Measurements from ENCODE around the gene HNRNPA1L2.
"Not testable (repeated sequence)": the region's sequence is repeated elsewhere in the genome, so short reads cannot be mapped to it uniquely, and the experiment has no call there.

HNRNPA1L2 gene

GRCh38 chr13:52609013-52609606 lies 33.1 kb upstream of the HNRNPA1L2 start:
- not testable (repeated sequence) for H3K27ac ChIP-seq; H3K4me2 ChIP-seq (ENCODE audit: low read length); H3K27me3 ChIP-seq (ENCODE audit: control insufficient read depth, insufficient read depth, low read length); H3K9ac ChIP-seq; H3K9me3 ChIP-seq (ENCODE audit: control insufficient read depth, low read length); H2AFZ ChIP-seq; H3K36me3 ChIP-seq (ENCODE audit: control insufficient read depth, insufficient read depth, low read length); H3K79me2 ChIP-seq; H3K4me1 ChIP-seq; H3K4me3 ChIP-seq (ENCODE audit: low read depth, low read length)
- TF ChIP-seq CTCF (IDR thresholded peaks at IDR 0.05): peak; percentile 16

- H3K4me3 ChIP-seq (ENCODE audit: low read depth, low read length); H3K4me2 ChIP-seq (ENCODE audit: low read length); H2AFZ ChIP-seq; H3K27me3 ChIP-seq (ENCODE audit: control insufficient read depth, insufficient read depth, low read length); H3K36me3 ChIP-seq (ENCODE audit: control insufficient read depth, insufficient read depth, low read length); H3K9me3 ChIP-seq (ENCODE audit: control insufficient read depth, low read length); H3K9ac ChIP-seq; H3K79me2 ChIP-seq; H3K27ac ChIP-seq; H3K4me1 ChIP-seq: not testable (repeated sequence)
These were observed 32.1 kb upstream of the HNRNPA1L2 start for GRCh38 chr13:52610158-52610557.

GRCh38 chr13:52615134-52615801 lies 27.0 kb upstream of the HNRNPA1L2 start:
- TF ChIP-seq CTCF (IDR thresholded peaks at IDR 0.05): no peak
- no peaks in the 10 kb centered on the region for H3K36me3 ChIP-seq (ENCODE audit: control insufficient read depth, insufficient read depth, low read length)
- no peak overlapping the region for H2AFZ ChIP-seq
- H3K9ac ChIP-seq: no peak overlapping the region
- H3K4me2 ChIP-seq (ENCODE audit: low read length): no peak overlapping the region
- H3K4me3 ChIP-seq (ENCODE audit: low read depth, low read length): no peak overlapping the region
- no peaks in the 10 kb centered on the region for H3K27me3 ChIP-seq (ENCODE audit: control insufficient read depth, insufficient read depth, low read length)
- H3K9me3 ChIP-seq (ENCODE audit: control insufficient read depth, low read length): no peaks in the 10 kb centered on the region
- no peaks in the 10 kb centered on the region for H3K4me1 ChIP-seq
- no peak overlapping the region for H3K27ac ChIP-seq
- H3K79me2 ChIP-seq: no peaks in the 10 kb centered on the region

GRCh38 chr13:52615812-52616211 lies 26.4 kb upstream of the HNRNPA1L2 start:
- Histone ChIP-seq H3K36me3 (ENCODE audit: control insufficient read depth, insufficient read depth, low read length) (no peaks in the 10 kb centered on the region), H3K9me3 (ENCODE audit: control insufficient read depth, low read length) (no peaks in the 10 kb centered on the region), H2AFZ (no peak overlapping the region), H3K4me3 (ENCODE audit: low read depth, low read length) (no peak overlapping the region), H3K4me2 (ENCODE audit: low read length) (no peak overlapping the region), H3K79me2 (no peaks in the 10 kb centered on the region), H3K27ac (no peak overlapping the region), H3K27me3 (ENCODE audit: control insufficient read depth, insufficient read depth, low read length) (no peaks in the 10 kb centered on the region), H3K9ac (no peak overlapping the region), H3K4me1 (no peaks in the 10 kb centered on the region)
- no peak for TF ChIP-seq CTCF (IDR thresholded peaks at IDR 0.05)

GRCh38 chr13:52617070-52618060 lies 24.9 kb upstream of the HNRNPA1L2 start:
- Histone ChIP-seq H3K27me3 (ENCODE audit: control insufficient read depth, insufficient read depth, low read length) (no peaks in the 10 kb centered on the region), H3K79me2 (no peaks in the 10 kb centered on the region), H3K9ac (no peak overlapping the region), H3K27ac (peak overlapping the region; percentile 65), H2AFZ (peak overlapping the region; percentile 82), H3K4me1 (no peaks in the 10 kb centered on the region), H3K9me3 (ENCODE audit: control insufficient read depth, low read length) (no peaks in the 10 kb centered on the region), H3K4me2 (ENCODE audit: low read length) (peak overlapping the region; percentile 80), H3K4me3 (ENCODE audit: low read depth, low read length) (peak overlapping the region; percentile 70), H3K36me3 (ENCODE audit: control insufficient read depth, insufficient read depth, low read length) (no peaks in the 10 kb centered on the region)
- TF ChIP-seq CTCF (IDR thresholded peaks at IDR 0.05): no peak

GRCh38 chr13:52631083-52631690 lies 11.0 kb upstream of the HNRNPA1L2 start:
- H3K9me3 ChIP-seq (ENCODE audit: control insufficient read depth, low read length); H3K36me3 ChIP-seq (ENCODE audit: control insufficient read depth, insufficient read depth, low read length); H3K27me3 ChIP-seq (ENCODE audit: control insufficient read depth, insufficient read depth, low read length); H3K9ac ChIP-seq; H3K4me2 ChIP-seq (ENCODE audit: low read length); H2AFZ ChIP-seq; H3K79me2 ChIP-seq; H3K27ac ChIP-seq; H3K4me3 ChIP-seq (ENCODE audit: low read depth, low read length); H3K4me1 ChIP-seq: not testable (repeated sequence)
